Cardiac fibroblast (primary cell): ENCODE results near the gene TCP11.
A peak's percentile ranks its signal among the peaks of the same experiment; 100 is the strongest.

ENCODE experiments used
- DNase-seq, 2 donors: peaks; one replicate each; pipeline versions ENCODE4 v3.0.0 to v3.0.0-alpha.2; 2010; ENCODE audit warnings: low read depth in 2 of 2
- H3K4me3 ChIP-seq, 2 donors: replicated peaks in 1 of 2; 1 replicate in 1 of 2; 2 replicates in 1 of 2; pipeline ENCODE4 v1.5.1; 2011; ENCODE audit warnings: low read depth in 2 of 2, low read length in 2 of 2, mild to moderate bottlenecking in 2 of 2, moderate library complexity in 1 of 2
- TF ChIP-seq, protein P1 (sequence below): IDR thresholded peaks from one replicate; pipeline ENCODE4 v1.5.1; 2011; ENCODE audit warnings: low read depth, mild to moderate bottlenecking, low read length, inconsistent platforms

TCP11 gene

DNA sequence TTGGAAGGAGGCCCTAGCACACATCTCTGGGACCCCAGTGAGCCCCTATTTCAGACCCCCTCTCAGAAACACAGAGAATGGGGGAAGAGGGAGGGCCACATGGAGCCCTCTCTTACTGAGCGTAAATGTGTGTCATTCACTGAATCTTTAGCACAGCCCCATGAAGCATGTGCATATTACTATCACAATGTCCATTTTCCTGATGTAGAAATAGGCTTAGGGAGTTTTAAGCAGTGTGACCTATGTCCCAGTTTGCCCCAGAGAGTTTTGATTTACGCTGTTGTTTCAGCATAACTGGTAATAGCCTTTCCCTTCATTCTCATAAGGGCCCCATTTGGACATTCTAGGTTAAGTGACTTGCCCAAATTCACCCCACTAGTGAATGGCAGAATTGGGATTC, 25.0 kb upstream of the TCP11 start:
- no peak overlapping the region for H3K4me3 ChIP-seq
- TF ChIP-seq, protein P1, sequence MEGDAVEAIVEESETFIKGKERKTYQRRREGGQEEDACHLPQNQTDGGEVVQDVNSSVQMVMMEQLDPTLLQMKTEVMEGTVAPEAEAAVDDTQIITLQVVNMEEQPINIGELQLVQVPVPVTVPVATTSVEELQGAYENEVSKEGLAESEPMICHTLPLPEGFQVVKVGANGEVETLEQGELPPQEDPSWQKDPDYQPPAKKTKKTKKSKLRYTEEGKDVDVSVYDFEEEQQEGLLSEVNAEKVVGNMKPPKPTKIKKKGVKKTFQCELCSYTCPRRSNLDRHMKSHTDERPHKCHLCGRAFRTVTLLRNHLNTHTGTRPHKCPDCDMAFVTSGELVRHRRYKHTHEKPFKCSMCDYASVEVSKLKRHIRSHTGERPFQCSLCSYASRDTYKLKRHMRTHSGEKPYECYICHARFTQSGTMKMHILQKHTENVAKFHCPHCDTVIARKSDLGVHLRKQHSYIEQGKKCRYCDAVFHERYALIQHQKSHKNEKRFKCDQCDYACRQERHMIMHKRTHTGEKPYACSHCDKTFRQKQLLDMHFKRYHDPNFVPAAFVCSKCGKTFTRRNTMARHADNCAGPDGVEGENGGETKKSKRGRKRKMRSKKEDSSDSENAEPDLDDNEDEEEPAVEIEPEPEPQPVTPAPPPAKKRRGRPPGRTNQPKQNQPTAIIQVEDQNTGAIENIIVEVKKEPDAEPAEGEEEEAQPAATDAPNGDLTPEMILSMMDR, result no peak
- DNase-seq, result peak in 1 of 2 donors; percentile 48

DNA sequence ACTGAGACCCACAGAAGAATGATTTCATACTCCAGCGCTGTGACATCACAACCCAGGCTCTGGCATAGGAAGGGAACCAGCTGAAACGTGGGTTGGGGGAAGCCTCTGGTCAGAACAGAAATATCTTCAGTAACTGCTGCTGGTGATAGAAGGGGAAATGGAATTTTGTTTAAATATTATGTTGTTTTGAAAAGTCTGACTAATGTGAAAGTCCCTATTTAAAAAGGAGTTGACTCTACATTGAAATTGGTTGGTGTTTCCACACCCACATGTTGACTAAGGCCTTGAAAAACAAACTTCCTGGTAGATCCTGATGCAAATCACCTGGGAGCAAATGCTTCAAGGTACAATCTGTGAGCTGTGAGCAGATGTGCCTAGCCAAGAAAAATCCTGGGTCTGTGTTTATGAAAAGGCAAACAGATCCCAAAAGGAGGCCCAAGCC, 24.5 kb upstream of the TCP11 start:
- peak in 1 of 2 donors; percentile 86 for DNase-seq
- TF ChIP-seq, protein P1, result no peak
- no peak overlapping the region for H3K4me3 ChIP-seq

- TF ChIP-seq, protein P1, result no peak
- H3K4me3 ChIP-seq, result no peak overlapping the region
- DNase-seq, result no peak
Observed at GRCh38 chr6:35164868-35165267, 23.7 kb upstream of the TCP11 start.

- no peak overlapping the region for H3K4me3 ChIP-seq
- TF ChIP-seq, protein P1, result no peak
- no peak for DNase-seq
Observed at GRCh38 chr6:35164277-35164676, 23.1 kb upstream of the TCP11 start.

- H3K4me3 ChIP-seq, result no peak overlapping the region
- DNase-seq, result no peak
- TF ChIP-seq, protein P1, result no peak
Observed at GRCh38 chr6:35163836-35164235, 22.7 kb upstream of the TCP11 start.

- DNase-seq, result peak; percentile 36 to 71
- no peak overlapping the region for H3K4me3 ChIP-seq
- TF ChIP-seq, protein P1, result no peak
Observed at GRCh38 chr6:35161776-35162607, 20.9 kb upstream of the TCP11 start.

DNA sequence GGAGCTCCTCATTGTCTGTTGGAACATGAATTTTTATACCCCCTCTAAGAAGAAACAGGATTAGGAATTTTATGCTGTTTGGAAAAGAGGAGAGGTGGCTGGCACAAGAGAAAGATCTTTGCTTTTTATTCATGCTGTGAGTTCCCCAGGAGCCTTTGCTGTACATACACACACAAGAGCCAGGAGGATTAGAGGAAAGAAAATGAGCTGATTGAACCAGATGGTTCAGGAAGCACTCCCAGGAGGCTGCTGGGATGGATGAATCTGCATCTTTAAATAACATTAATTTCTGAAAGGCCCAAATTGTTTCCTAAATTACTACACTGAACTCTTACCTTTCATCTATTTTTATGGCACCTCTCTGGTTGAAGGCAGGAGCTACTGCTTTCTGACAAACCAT, 20.1 kb upstream of the TCP11 start:
- TF ChIP-seq, protein P1, result no peak

More for the DNA sequence above, 20.1 kb upstream of the TCP11 start:
- no peak overlapping the region for H3K4me3 ChIP-seq
- no peak for DNase-seq
